ENCODE results near the gene CLDN3. TPM values are rescaled to one million over a fixed set of nuclear protein-coding genes. Genes with fewer than 3 reads are reported as not detected.
A peak's percentile ranks its signal among the peaks of the same experiment; 100 is the strongest.

Gene CLDN3
- total and polyA plus RNA-seq, 10 of the 15 experiments (the other 5 are each of a cell fraction or from before 2014, with no cell fraction given) = 0.05 TPM; not detected in 9

GRCh38 chr7:73719806-73720169 is 50.3 kb downstream of the CLDN3 start:
- no peak for ATAC-seq
- H3K4me2 ChIP-seq (ENCODE audit: control insufficient read depth, insufficient read depth) = peak overlapping the region; percentile 66
- no peaks in the 10 kb centered on the region for H3K27me3 ChIP-seq (replicated peaks in 1 of 2; ENCODE audit: control insufficient read depth in 2 of 2, insufficient read depth in 2 of 2, low read length in 1 of 2)
- no peaks in the 10 kb centered on the region for H3K79me2 ChIP-seq (ENCODE audit: control insufficient read depth, insufficient read depth, low read length)
- in situ Hi-C loops (cut with MboI) (no loop called here), intact Hi-C loops (cut with micrococcal nuclease; ENCODE audit: unreplicated experiment) (loop anchor here (2.0 kb wide), 1 partner anchor 37 kb away; the partner anchor contains the start of genes BUD23 and DNAJC30)
- BruUV-seq (replicated peaks) = no TSS peak
- ChIA-PET SMC1A (ENCODE audit: uncharacterized antibody, unreplicated experiment) (interaction anchor here (2.0 kb wide), 1 partner anchor 113 kb away, joined by 10 read pairs; no protein-coding TSS in a partner anchor), RAD21 (ENCODE audit: unreplicated experiment) (interaction anchor here (1.6 kb wide), 1 partner anchor 19 kb away, joined by 6 read pairs; the partner anchor contains the start of gene ABHD11), POLR2A (interaction anchor here (0.6 to 1.1 kb wide), 3 partner anchors 8 to 197 kb away, joined by 3 to 4 read pairs (median 3); partner anchors contain the start of gene BAZ1B), CTCF (interaction anchor here (2.9 kb wide), 1 partner anchor 113 kb away, joined by 14 read pairs; no protein-coding TSS in a partner anchor)
- WGBS (ENCODE audit: insufficient coverage, insufficient replicate concordance, low lambda C conversion rate, missing lambda C conversion rate) = 7% methylated on average over 14 of the region's 16 CpGs
- FAIRE-seq = no peak
- peaks cover 4% of the 10 kb centered on the region; the same call in 1 of the 2 replicates for H4K20me1 ChIP-seq (ENCODE audit: control insufficient read depth, insufficient read depth)
- H3K9me3 ChIP-seq (replicated peaks; ENCODE audit: control insufficient read depth, insufficient read depth, low read length) = no peaks in the 10 kb centered on the region
- H3K36me3 ChIP-seq (ENCODE audit: control insufficient read depth in 2 of 2, insufficient read depth in 2 of 2, low read length in 1 of 2) = no peaks in the 10 kb centered on the region
- peak overlapping the region; percentile 53 for H2AFZ ChIP-seq (ENCODE audit: control insufficient read depth, low read depth, low read length)
- H3K4me3 ChIP-seq = no peak overlapping the region
- TF ChIP-seq ZBTB11 (CRISPR knock-in tag; IDR thresholded peaks at IDR 0.05) = no peak
- no peak for TF ChIP-seq SIN3A (IDR thresholded peaks at IDR 0.05; ENCODE audit: low read depth, low read length)
- no peak for TF ChIP-seq CREM (IDR thresholded peaks at IDR 0.05; ENCODE audit: low read depth)
- no peak for TF ChIP-seq HDAC6 (IDR thresholded peaks at IDR 0.05; ENCODE audit: unreplicated experiment)
- no peak for DNase-seq (ENCODE audit: low read depth, low spot score)
- H3K9ac ChIP-seq (ENCODE audit: control insufficient read depth, insufficient read depth, low read length) = no peak overlapping the region
- H3K27ac ChIP-seq (ENCODE audit: control insufficient read depth, insufficient read depth) = no peak overlapping the region
- peaks cover 12% of the 10 kb centered on the region for H3K4me1 ChIP-seq (ENCODE audit: control insufficient read depth, insufficient read depth, low read length)

Small RNA genes within 50 kb of the gene (small RNA-seq; reads per million reads assigned to genes)
- not detected for gene RN7SL265P

Other genes starting within 250 kb of the CLDN3 start
Only the 7 nearest of the 12 such genes appear.
- gene DNAJC30, start 86.8 kb downstream of the CLDN3 start, total RNA-seq (2014; rRNA removed) = 9.2 and 11.2 TPM in 2 replicates
- gene DNAJC30, start 86.8 kb downstream of the CLDN3 start, total RNA-seq (2014; rRNA removed; fragmentation: Illumina TruSeq; extraction: Trizol) = 4.1 TPM in 2 replicates
- 13.4 and 13.5 TPM in 2 replicates for gene DNAJC30, start 86.8 kb downstream of the CLDN3 start, total RNA-seq (2021)
- 4.1 and 4.5 TPM in 2 replicates for gene DNAJC30, start 86.8 kb downstream of the CLDN3 start, polyA plus RNA-seq (2011; rRNA removed)
- 3.2 and 5.5 TPM in 2 replicates for gene DNAJC30, start 86.8 kb downstream of the CLDN3 start, polyA plus RNA-seq (2014; fragmentation: Illumina TruSeq; extraction: Trizol)
- gene DNAJC30, start 86.8 kb downstream of the CLDN3 start, polyA plus RNA-seq (2014; fragmentation: Nextera tagmentation; extraction: Ambion mirVana) = 1 to 10 TPM; 2.1 to 3.5 TPM
- 19.0 and 19.2 TPM in 2 replicates for gene DNAJC30, start 86.8 kb downstream of the CLDN3 start, polyA plus RNA-seq (2014; rRNA removed)
- gene DNAJC30, start 86.8 kb downstream of the CLDN3 start, polyA plus RNA-seq (2016; fragmentation: Nextera tagmentation; extraction: Ambion mirVana) = 10 to 100 TPM; 10.3 to 12.4 TPM
- gene BUD23, start 86.7 kb downstream of the CLDN3 start, total RNA-seq (2014; rRNA removed) = 75.3 and 82.9 TPM in 2 replicates
- 69.8 and 71.1 TPM in 2 replicates for gene BUD23, start 86.7 kb downstream of the CLDN3 start, total RNA-seq (2014; rRNA removed; fragmentation: Illumina TruSeq; extraction: Trizol)
- 73.7 and 84.9 TPM in 2 replicates for gene BUD23, start 86.7 kb downstream of the CLDN3 start, total RNA-seq (2021)
- 98.5 and 114 TPM in 2 replicates for gene BUD23, start 86.7 kb downstream of the CLDN3 start, polyA plus RNA-seq (2011; rRNA removed)
- gene BUD23, start 86.7 kb downstream of the CLDN3 start, polyA plus RNA-seq (2014; fragmentation: Illumina TruSeq; extraction: Trizol) = 96.0 and 109 TPM in 2 replicates
- 10 to 100 TPM; 36.4 to 89.9 TPM for gene BUD23, start 86.7 kb downstream of the CLDN3 start, polyA plus RNA-seq (2014; fragmentation: Nextera tagmentation; extraction: Ambion mirVana)
- gene BUD23, start 86.7 kb downstream of the CLDN3 start, polyA plus RNA-seq (2014; rRNA removed) = 117 and 123 TPM in 2 replicates
- 100 to 1,000 TPM; 137 to 138 TPM for gene BUD23, start 86.7 kb downstream of the CLDN3 start, polyA plus RNA-seq (2016; fragmentation: Nextera tagmentation; extraction: Ambion mirVana)
- gene STX1A, start 50.6 kb downstream of the CLDN3 start, total RNA-seq (2014; rRNA removed) = 1.9 and 2.6 TPM in 2 replicates
- gene STX1A, start 50.6 kb downstream of the CLDN3 start, total RNA-seq (2014; rRNA removed; fragmentation: Illumina TruSeq; extraction: Trizol) = 1.6 and 2.6 TPM in 2 replicates
- 3.1 and 3.9 TPM in 2 replicates for gene STX1A, start 50.6 kb downstream of the CLDN3 start, total RNA-seq (2021)
- gene STX1A, start 50.6 kb downstream of the CLDN3 start, polyA plus RNA-seq (2011; rRNA removed) = 1.4 and 2.4 TPM in 2 replicates
- 1.9 and 3.1 TPM in 2 replicates for gene STX1A, start 50.6 kb downstream of the CLDN3 start, polyA plus RNA-seq (2014; fragmentation: Illumina TruSeq; extraction: Trizol)
- gene STX1A, start 50.6 kb downstream of the CLDN3 start, polyA plus RNA-seq (2014; fragmentation: Nextera tagmentation; extraction: Ambion mirVana) = under 1 TPM; 0.15 to 0.21 TPM
- 5.2 and 5.3 TPM in 2 replicates for gene STX1A, start 50.6 kb downstream of the CLDN3 start, polyA plus RNA-seq (2014; rRNA removed)
- gene STX1A, start 50.6 kb downstream of the CLDN3 start, polyA plus RNA-seq (2016; fragmentation: Nextera tagmentation; extraction: Ambion mirVana) = 1 to 10 TPM; 1.7 to 1.8 TPM
- 16.9 and 22.1 TPM in 2 replicates for gene ABHD11, start 31.5 kb downstream of the CLDN3 start, total RNA-seq (2014; rRNA removed)
- gene ABHD11, start 31.5 kb downstream of the CLDN3 start, total RNA-seq (2014; rRNA removed; fragmentation: Illumina TruSeq; extraction: Trizol) = 6.3 and 8.6 TPM in 2 replicates
- 11.6 and 14.6 TPM in 2 replicates for gene ABHD11, start 31.5 kb downstream of the CLDN3 start, total RNA-seq (2021)
- gene ABHD11, start 31.5 kb downstream of the CLDN3 start, polyA plus RNA-seq (2011; rRNA removed) = 2.8 and 6.0 TPM in 2 replicates
- 5.6 and 8.3 TPM in 2 replicates for gene ABHD11, start 31.5 kb downstream of the CLDN3 start, polyA plus RNA-seq (2014; fragmentation: Illumina TruSeq; extraction: Trizol)
- gene ABHD11, start 31.5 kb downstream of the CLDN3 start, polyA plus RNA-seq (2014; fragmentation: Nextera tagmentation; extraction: Ambion mirVana) = 1 to 10 TPM; 2.8 to 5.6 TPM
- 17.7 and 23.4 TPM in 2 replicates for gene ABHD11, start 31.5 kb downstream of the CLDN3 start, polyA plus RNA-seq (2014; rRNA removed)
- gene ABHD11, start 31.5 kb downstream of the CLDN3 start, polyA plus RNA-seq (2016; fragmentation: Nextera tagmentation; extraction: Ambion mirVana) = 10 to 100 TPM; 22.7 to 24.8 TPM
- gene CLDN4, start 60.7 kb upstream of the CLDN3 start, total RNA-seq (2014; rRNA removed) = not detected in 2 replicates
- gene CLDN4, start 60.7 kb upstream of the CLDN3 start, total RNA-seq (2014; rRNA removed; fragmentation: Illumina TruSeq; extraction: Trizol) = not detected in 2 replicates
- gene CLDN4, start 60.7 kb upstream of the CLDN3 start, total RNA-seq (2021) = 0.24 and 0.38 TPM in 2 replicates
- gene CLDN4, start 60.7 kb upstream of the CLDN3 start, polyA plus RNA-seq (2011; rRNA removed) = 0.05 TPM in 1 of 2 replicates, not detected in the other
- gene CLDN4, start 60.7 kb upstream of the CLDN3 start, polyA plus RNA-seq (2014; fragmentation: Illumina TruSeq; extraction: Trizol) = 0.04 TPM in 1 of 2 replicates, not detected in the other
- not detected for gene CLDN4, start 60.7 kb upstream of the CLDN3 start, polyA plus RNA-seq (2014; fragmentation: Nextera tagmentation; extraction: Ambion mirVana)
- gene CLDN4, start 60.7 kb upstream of the CLDN3 start, polyA plus RNA-seq (2014; rRNA removed) = 0.04 and 0.06 TPM in 2 replicates
- not detected for gene CLDN4, start 60.7 kb upstream of the CLDN3 start, polyA plus RNA-seq (2016; fragmentation: Nextera tagmentation; extraction: Ambion mirVana)
- gene METTL27, start 72.2 kb upstream of the CLDN3 start, total RNA-seq (2014; rRNA removed) = 0.90 and 1.7 TPM in 2 replicates
- 0.45 and 0.74 TPM in 2 replicates for gene METTL27, start 72.2 kb upstream of the CLDN3 start, total RNA-seq (2014; rRNA removed; fragmentation: Illumina TruSeq; extraction: Trizol)
- 0.80 and 1.7 TPM in 2 replicates for gene METTL27, start 72.2 kb upstream of the CLDN3 start, total RNA-seq (2021)
- gene METTL27, start 72.2 kb upstream of the CLDN3 start, polyA plus RNA-seq (2011; rRNA removed) = 0.16 and 0.57 TPM in 2 replicates
- 0.10 TPM in 1 of 2 replicates, not detected in the other for gene METTL27, start 72.2 kb upstream of the CLDN3 start, polyA plus RNA-seq (2014; fragmentation: Illumina TruSeq; extraction: Trizol)
- gene METTL27, start 72.2 kb upstream of the CLDN3 start, polyA plus RNA-seq (2014; fragmentation: Nextera tagmentation; extraction: Ambion mirVana) = under 1 TPM; 0.10 to 0.16 TPM
- 1.1 and 1.5 TPM in 2 replicates for gene METTL27, start 72.2 kb upstream of the CLDN3 start, polyA plus RNA-seq (2014; rRNA removed)
- gene METTL27, start 72.2 kb upstream of the CLDN3 start, polyA plus RNA-seq (2016; fragmentation: Nextera tagmentation; extraction: Ambion mirVana) = 1 to 10 TPM; 3.3 to 3.4 TPM
- gene TMEM270, start 90.9 kb upstream of the CLDN3 start, total RNA-seq (2014; rRNA removed) = not detected in 2 replicates
- gene TMEM270, start 90.9 kb upstream of the CLDN3 start, total RNA-seq (2014; rRNA removed; fragmentation: Illumina TruSeq; extraction: Trizol) = not detected in 2 replicates
- not detected in 2 replicates for gene TMEM270, start 90.9 kb upstream of the CLDN3 start, total RNA-seq (2021)
- gene TMEM270, start 90.9 kb upstream of the CLDN3 start, polyA plus RNA-seq (2011; rRNA removed) = not detected in 2 replicates
- gene TMEM270, start 90.9 kb upstream of the CLDN3 start, polyA plus RNA-seq (2014; fragmentation: Illumina TruSeq; extraction: Trizol) = not detected in 2 replicates
- gene TMEM270, start 90.9 kb upstream of the CLDN3 start, polyA plus RNA-seq (2014; fragmentation: Nextera tagmentation; extraction: Ambion mirVana) = not detected
- gene TMEM270, start 90.9 kb upstream of the CLDN3 start, polyA plus RNA-seq (2014; rRNA removed) = not detected in 2 replicates
- gene TMEM270, start 90.9 kb upstream of the CLDN3 start, polyA plus RNA-seq (2016; fragmentation: Nextera tagmentation; extraction: Ambion mirVana) = not detected

Data from GM12878 (cell line).